Cerebellar cortex (tissue), 1 donor: Measurements from ENCODE around the gene CARS1.
A peak's percentile ranks its signal among the peaks of the same experiment; 100 is the strongest.

ENCODE experiments used
- DNase-seq: peaks from one replicate; pipeline ENCODE4 v3.0.0-alpha.2; 2015; ENCODE audit warnings: low spot score

CARS1 gene

DNA sequence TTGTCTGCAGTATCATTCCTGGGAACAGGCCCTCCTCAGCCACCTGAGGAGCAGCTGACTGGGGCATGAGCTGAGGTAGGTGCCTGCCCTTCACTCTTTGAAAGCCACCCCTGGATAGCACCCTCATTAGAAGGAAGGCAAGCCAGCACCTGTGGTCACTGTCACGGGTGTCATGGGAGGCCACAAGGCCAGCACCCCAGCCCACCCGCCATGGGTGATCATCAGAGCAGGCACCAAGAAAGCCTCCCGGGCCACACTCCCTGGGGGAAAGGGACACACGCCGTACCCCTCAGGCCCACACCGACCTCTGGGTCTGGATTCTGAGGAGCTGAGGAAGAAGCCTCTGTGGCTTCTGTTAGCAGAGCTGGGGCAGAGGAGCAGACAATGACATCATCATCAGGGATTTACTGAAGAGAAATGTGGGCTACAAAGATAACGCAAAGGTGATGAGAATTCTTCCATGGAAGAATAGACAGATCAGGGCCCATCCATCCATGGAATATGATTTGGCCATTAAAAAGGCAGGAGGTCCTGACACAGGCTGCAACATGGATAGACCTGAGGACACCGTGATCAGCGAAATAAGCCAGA, 48.4 kb downstream of the CARS1 start:
- no peak for DNase-seq

DNA sequence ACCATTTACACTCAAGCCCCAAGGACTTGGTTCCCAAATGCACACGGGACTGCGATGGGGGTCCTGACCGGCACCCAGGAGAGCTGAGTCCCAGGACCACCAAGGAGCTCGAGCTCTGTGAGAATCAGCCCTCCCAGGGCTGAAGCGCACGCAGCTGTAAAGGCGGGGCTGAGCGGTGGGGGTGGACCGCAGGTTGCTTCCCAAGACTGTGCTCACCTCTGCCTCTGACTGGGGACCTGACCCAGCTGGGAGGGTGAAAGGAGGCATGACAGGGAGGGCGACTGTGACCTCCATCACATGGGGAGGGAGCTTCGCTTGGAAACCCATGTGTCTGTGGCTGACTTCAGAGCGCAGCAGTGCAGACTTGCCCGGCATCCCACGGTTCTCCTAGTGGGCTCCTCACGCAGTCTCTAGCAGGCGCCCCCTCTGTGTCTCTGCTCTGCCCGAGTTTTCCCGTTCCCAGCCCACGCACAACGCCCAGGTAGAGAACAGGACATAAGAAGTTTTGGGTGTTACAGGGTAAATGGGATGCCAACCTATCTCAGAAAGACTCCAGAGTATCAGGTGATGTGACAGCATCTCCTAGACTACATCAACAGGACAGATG, 49.7 kb downstream of the CARS1 start:
- DNase-seq, result no peak

DNA sequence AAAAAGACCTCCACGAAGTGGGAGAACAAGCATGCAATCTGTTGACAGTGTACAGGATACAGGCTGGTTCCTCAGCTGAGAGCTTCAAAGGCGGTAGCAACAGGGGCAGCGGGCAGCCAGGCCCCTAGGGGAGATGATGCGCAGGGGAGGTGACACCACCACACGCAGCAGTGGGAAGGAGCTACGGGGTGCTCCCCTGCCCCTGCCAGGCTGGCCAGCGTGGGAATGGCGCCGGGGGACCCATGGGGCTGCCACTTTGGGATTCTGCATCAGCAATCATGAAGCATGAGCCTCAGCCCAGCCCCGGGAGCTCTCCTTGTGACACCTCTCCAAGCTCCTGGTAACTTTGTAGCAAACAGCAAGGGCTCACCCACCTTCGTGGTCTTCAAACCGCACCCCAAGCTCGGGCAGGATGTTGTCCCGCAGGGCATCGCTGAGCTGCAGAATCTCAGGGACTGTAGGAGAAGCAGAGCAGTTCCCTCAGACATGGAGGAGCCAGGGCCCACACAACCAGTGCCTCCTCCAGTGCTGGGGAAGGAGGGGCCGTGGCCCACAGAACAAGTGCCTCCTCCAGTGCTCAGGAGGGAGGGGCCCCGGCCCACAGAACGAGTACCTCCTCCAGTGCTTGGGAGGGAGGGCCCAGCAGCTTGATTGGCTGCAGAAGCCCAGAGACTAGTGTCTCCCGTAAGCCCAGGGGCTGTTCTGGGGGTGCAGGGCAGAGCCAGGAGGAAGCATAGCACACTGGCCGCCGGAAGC, 50.5 kb downstream of the CARS1 start:
- DNase-seq, result no peak

DNA sequence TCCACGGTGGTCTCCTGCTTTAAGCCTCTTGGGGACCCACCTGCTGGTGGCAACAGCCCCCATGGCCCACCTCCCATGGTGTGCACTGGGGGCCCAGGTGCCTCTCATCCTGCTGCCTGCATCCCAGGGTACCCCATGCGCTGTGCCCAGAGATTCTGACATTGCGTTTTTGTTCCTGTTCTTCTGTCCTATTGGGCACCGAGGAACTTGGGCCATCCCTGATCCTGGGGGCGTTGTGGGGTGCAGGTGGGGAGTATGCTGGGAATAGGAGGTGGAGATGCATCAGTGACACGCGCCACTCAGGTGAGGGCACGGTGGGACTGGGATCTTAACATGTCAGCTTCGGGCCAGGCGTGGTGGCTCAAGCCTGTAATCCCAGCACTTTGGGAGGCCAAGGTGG, 52.7 kb downstream of the CARS1 start:
- no peak for DNase-seq

DNA sequence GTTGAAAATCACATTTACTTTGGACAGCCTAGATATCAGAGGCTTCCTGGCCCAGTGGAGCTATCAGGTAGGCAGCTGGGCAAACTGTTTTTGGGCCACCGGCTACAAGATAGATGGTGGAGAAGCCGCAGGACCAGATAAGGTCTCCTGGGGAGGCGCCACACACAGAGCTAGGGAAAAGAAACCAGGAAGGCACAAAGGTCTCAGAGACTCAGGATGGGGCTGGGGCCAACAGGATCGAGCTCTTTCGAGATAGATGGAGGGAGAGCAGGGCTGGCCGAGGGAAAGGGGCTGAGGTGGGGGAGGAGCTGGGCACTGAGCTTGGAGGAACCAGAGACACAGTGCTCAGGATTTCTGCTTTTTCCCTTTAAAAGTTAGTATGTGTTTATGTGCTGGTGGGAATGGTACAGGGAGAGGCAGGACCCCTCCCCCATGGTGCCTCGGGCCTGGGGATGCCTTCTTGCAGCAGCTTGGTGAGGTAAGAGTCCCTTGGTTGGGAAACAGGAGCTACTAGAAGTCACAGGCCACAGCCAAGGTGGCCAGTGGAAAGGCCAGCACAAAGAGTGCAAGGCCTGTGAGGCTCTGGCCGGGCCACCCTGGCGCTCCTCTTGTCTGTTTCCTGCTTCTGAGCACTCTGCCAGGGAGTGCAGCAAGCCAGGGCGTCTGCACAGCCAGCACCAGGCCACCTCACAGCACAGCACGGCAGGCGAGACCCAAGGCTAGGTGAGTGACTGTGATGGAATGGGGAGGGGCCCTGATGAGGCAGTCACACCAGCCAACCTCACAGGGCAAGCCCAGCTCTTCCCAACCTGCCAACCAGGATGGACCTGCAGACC, 53.6 kb downstream of the CARS1 start:
- no peak for DNase-seq

DNA sequence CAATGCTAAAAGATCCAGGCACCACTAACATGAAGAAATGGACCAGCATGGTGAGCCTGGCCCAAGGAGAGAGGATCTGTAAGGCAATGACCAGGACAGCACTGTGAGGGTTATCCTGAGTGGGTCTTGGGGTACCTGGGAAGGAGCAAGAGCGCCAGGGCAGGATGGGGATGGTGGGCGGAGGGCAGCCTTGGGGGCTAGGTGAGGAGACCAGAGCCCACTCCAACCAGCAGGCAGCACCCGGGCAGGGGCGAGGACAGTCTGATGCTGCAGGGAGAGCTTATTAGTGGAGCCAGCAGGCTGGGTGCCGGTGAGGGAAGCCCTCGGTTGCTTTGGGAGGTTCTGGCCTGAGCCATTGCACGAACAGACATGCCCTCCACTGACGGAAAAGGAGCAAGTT, 54.4 kb downstream of the CARS1 start:
- no peak for DNase-seq

- no peak for DNase-seq
Observed at GRCh38 chr11:3002351-3002861, 54.8 kb downstream of the CARS1 start.

DNA sequence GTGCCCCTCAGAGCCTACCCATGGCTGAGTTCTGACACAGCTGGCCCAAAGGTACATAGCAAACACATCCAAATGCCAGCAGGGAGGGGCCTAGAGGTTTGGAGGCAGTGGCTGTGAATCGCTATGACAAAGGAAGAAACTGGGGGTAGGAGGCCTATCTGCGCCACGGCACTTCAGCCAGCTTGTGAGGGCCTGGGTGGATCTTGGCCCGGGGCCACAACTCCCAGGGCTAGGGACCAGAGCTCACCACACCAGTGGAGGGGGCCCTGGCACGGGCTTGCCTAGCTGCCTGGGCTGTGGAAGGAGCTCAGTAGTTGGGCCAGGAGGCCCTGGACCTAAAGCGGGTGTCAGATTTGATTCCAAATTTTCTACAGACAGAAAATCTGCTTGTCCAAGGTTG, 55.7 kb downstream of the CARS1 start:
- DNase-seq, result no peak

DNA sequence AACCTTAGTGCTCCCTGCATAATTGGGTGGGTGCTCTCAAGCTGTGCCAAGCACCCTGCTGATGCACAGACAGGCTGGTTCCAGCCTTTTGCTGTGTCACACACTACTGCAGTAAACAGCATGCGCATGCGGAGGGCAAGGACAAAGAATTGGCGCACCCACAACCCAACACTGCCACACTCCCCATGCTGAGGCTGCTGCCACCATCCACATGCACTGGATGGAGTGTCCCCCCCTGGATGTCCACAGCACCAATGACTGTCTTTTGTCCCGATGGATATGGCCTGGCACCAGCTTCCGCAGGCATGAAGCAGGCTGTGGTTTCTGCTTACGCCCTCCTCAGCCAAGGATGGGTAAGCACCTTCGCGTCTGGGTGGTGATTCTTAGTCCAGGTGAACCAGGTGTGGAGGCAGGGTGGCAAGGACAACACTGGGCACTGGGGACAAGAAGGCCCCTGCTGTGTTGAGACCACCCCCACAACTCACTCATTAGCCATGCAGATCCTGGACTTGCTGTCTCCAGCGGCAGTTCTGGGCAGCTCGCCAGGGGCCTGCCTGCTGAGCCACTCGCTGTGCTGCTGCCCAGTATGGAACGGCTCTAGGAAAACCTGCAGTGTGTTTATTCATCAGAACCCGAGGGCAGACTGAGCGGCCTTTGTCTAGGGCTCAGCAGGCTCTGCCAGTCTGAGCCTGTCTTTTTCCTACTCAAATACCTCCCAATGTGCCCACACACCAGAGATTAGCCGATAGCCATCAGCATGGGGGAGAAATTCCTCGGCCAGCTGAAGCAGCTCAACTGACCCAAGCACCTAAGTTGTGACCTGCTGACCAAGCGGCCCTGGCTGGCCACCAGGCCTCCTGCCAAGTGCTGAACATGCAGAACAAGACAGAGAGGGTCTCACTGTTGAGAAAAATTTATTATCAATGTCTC, 56.9 kb downstream of the CARS1 start:
- DNase-seq, result peak; percentile 18

DNA sequence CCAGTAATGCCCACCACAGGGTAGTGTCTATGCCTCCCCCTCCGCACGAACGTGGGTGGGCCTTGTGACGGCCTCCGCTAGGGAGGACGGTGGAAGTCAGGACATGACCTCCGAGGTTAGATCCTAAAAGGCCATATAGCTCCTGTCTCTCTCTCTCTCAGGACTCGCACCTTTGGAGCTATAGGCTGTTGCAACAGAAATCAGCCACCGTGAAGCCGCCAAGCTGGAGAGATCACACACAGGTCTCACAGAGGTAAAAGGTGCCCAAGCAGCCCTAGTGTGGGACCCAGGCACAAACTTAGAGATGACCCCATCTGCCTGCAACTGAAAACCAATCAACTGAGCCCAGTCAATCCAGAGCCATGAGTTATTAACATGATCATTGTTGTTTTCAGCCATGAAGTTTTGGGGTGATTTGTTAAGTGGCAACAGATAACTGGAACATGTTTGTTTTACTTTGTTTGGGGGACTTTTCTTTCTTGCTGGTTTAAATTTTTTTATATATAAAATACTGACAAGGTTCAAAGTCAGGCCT, 57.7 kb downstream of the CARS1 start:
- DNase-seq, result no peak

DNA sequence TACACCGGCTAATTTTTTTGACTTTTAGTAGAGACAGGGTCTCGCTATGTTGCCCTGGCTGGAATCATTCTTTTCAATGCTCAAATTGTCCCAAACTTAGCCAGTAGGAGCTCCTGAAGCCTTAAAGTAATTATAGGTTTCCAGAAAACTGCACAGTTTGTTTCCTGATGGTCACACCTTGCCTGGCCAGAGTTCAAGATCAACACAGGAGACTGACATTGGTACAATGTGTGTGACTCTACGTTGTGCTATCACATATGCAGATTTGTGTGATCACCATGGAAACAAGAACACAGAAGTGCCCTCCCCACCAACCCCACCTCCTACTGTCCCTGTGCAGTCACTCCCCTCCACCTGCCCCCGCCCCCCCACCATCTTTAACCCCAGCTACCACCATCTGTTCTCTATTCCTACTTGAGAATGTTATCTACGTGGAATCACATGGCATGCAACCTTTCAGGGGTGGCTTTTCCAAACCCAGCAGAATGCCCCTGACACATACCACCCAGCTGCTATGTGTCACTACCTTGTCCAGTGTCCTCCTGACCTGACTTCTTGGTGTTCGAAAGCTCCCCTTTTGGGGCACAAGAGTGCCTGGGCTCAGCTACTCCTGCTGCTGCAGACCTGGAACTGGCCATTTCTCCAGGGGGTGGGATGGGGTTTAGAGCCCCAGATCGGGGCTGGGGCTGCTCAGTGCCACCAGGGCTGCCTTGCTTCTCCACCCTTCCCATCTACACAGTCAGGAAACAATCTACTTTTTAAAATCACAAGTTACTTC, 59.0 kb downstream of the CARS1 start:
- DNase-seq, result no peak

DNA sequence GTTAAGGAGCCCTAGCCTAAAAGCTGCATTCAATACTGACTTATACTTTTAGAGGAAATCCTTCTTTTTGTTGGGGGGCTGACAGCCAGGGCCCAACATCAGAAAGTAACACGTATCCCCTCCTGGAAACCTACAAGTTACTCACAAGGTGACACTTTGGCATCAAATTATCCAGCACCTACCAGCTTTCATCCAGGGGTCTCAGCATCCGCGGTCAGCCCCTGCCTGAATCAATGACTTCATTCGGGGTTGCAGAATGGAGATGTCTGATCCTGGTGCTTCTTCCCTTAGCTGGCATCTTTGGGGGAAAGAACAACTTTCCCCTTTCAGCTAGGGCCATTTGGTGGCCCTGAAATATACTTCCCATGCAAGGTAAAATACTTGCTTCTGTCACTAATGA, 59.8 kb downstream of the CARS1 start:
- no peak for DNase-seq

GRCh38 chr11:2996976-2997375, 60.2 kb downstream of the CARS1 start:
- no peak for DNase-seq

DNA sequence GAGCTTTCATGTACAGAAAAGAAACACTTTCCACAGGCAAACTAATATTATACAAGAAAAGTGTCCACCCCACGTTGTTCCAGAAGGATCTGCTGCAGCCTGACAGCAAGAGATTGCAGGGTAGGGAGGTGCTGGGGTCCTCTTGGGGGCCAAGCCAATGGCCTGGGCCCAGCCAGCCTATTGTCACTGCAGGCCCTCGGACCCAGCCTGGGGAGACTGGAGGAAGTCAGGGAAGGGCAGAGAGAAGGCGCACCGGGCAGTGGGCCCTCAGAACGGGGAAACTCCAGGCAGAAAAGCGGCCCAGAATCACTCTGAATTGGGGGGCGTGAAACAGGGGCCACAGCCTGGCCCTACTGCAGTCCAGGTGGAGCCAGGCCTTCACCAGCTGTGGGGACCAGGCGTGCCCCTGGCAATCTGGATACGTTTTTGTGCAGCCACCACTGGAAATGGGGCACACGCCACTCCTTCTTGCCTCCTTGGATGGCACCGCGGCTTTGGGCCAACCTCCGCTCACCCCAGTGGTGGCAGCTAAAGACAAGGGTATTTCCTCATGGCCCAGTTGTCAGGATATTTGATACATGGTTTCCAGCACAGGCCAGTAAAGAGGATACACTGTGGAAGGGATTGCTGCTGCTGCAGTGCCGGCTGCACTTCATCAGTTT, 61.2 kb downstream of the CARS1 start:
- DNase-seq, result no peak

DNA sequence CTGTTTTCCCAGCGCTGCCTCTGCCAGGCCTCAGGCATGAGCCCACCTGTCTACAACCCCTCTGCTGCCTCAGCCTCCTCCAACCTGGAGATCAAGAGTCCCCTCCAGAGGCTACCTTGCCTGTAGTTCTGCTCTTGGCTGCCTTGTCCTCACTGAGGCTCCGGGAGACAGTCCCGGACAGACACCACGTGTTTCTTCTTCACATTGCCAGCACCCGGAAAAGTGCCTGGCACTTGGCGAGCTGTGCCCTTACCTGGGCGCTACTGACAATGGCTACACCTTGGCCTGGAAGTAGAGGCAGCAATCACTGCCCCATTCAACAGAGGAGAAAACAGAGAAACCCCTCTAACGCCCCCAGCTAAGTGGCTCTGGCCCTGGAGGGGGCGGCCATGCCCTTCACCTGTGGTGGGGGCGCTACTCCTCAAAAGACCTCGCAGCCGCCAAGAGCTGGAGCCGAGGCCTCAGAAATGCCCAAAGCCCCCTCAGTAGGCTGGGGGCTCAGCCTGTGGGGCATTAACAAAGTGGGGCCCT, 62.1 kb downstream of the CARS1 start:
- no peak for DNase-seq

GRCh38 chr11:2994336-2994730, 62.9 kb downstream of the CARS1 start:
- DNase-seq, result no peak

DNA sequence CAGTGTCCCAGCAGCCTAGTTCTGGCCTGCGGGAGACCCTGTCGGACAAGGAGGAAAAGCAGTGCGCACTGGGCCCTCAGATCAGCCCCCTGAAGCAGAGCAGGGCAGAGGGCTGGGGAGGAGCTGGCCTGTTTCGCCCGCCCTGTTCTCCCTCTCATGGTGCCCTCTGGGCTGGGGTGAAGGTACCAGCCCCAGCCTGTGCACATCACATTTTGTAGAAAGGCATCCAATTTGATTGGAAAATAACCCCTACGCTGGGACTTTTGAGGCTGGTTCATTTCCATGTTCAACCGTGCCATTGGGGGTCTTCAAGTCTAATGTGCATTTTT, 64.3 kb downstream of the CARS1 start:
- no peak for DNase-seq

DNA sequence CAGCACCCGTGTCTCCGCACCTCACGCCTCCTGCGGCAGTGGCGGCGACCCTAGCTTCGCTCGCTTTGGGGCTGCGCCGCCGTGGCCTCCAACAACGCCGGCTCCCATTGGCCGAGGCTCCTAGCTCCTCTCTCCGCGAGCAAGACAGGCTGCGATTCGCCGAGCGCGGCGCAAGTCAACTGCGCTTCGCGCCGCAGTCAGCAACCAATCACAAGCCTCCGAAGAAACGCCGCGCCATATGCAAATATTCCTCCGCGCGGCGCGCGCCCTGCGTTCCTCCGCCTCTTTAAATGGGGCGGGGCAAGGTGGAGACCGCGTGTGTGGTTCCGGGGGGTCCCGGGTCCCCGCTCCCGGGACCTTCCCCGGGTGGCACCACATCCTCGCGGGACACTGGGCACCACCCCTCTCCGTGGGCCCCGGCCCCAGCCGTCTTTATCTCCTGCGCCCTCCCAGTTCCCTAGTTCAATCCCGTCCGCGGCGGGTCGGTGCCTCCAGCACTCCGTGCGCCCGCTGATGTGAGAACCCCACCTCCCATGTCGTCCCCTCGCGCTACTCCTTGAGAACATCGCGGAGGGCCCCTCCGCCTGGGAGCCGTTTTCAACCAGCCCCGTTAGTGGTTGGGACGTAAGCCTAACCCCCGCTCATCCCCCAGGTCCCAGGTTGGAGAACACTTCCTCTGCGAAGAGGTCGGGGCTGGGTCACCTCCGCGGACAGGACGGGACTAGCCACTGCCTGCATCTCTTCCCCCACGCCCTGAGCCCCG, 64.8 kb downstream of the CARS1 start, which contains the start of gene NAP1L4:
NAP1L4 (minus strand) TSS at position 96 of the 763 bp plus-strand sequence. CDS start 13,109 bp downstream, outside the sequence.
- peak; percentile 95 for DNase-seq
